GM12891 (cell line): ENCODE data around the gene CDC42EP3.

Source experiments
- POLR2A ChIP-seq: IDR thresholded peaks from 2 replicates; pipeline ENCODE4 v1.6.1; 2011; ENCODE audit warnings: low read depth, low read length, control low read depth
- POLR2AphosphoS5 ChIP-seq: IDR thresholded peaks from 2 replicates; pipeline ENCODE4 v1.6.1; 2011; ENCODE audit warnings: low read depth, low read length, control low read depth
- SPI1 ChIP-seq: IDR thresholded peaks from 2 replicates; pipeline ENCODE4 v1.6.1; 2011; ENCODE audit warnings: low read depth, low read length, control low read depth
- TAF1 ChIP-seq: IDR thresholded peaks from 2 replicates; pipeline ENCODE4 v1.6.1; 2011; ENCODE audit warnings: low read depth, low read length, control low read depth

DNA sequence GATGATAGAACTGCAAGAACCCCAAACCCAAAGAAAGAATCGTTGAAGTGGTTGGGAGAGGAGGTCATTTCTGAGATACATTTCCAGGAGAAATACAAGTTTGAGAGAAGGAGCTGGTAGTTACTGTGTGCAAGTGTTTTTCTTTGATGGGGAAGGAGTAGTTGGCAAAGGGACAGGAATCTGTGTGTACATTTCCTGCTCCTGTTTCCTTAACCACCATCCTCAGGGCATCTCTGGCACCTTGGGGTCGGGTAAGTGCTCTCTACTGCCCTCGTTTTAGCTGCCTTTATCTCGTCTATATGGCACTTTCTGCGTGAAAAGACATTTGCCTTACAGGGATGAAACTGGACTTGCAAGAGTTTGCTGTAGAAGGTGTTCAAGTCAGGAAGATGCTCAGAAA lies 27.3 kb downstream of the CDC42EP3 start:
- TF ChIP-seq POLR2A = peak; percentile 58
- TF ChIP-seq SPI1 = no peak
- TF ChIP-seq POLR2AphosphoS5 = peak; percentile 35; the same call in 1 of the 2 replicates
- TF ChIP-seq TAF1 = no peak
